ENCODE data around the gene CAP2.
"Not testable (repeated sequence)": the region's sequence is repeated elsewhere in the genome, so short reads cannot be mapped to it uniquely, and the experiment has no call there.

CAP2 gene

GRCh38 chr6:17431581-17431980 is 38.2 kb downstream of the CAP2 start:
- no peak for TF ChIP-seq Cebpa-rat (IDR thresholded peaks at IDR 0.05)
- Histone ChIP-seq H3K27ac (peak overlapping the region in 1 of 11 experiments; percentile 11; a peak in 1 of 22 replicates), H3K36me3 (peaks cover 4 to 60% (median 24%) of the 10 kb centered on the region in 11 experiments; a peak in 18 of 22 replicates)

GRCh38 chr6:17432356-17432755 is 39.0 kb downstream of the CAP2 start:
- Histone ChIP-seq H3K9me3 (replicated peaks in 1 of 11) (peaks cover 23 to 40% (median 35%) of the 10 kb centered on the region in 11 experiments), H3K4me2 (no peak overlapping the region)
- TF ChIP-seq Cebpa-rat (IDR thresholded peaks at IDR 0.05), result no peak

More at GRCh38 chr6:17431581-17431980, 38.2 kb downstream of the CAP2 start:
- Histone ChIP-seq H3K4me3 (no peak overlapping the region), H3K27me3 (no peaks in the 10 kb centered on the region), H3K9ac (no peak overlapping the region), H3K9me3 (replicated peaks in 1 of 11) (peaks cover 15 to 40% (median 32%) of the 10 kb centered on the region in 11 experiments), H4K20me1 (no peaks in the 10 kb centered on the region), H3K4me2 (no peak overlapping the region), H3K4me1 (peaks cover 0 to 11% (median 4%) of the 10 kb centered on the region in 10 experiments; a peak in 8 of 20 replicates)

GRCh38 chr6:17439243-17439993 is 46.0 kb downstream of the CAP2 start:
- no peak for TF ChIP-seq Cebpa-rat (IDR thresholded peaks at IDR 0.05)
- Histone ChIP-seq H3K4me3 (no peak overlapping the region), H3K9me3 (replicated peaks in 1 of 11) (peaks cover 31 to 64% (median 51%) of the 10 kb centered on the region in 11 experiments), H3K4me1 (0 out of 20 replicates have a peak, but pooled peaks cover 0 to 5% (median 0%) of the 10 kb centered on the region in 10 experiments), H3K27me3 (no peaks in the 10 kb centered on the region), H3K27ac (no peak overlapping the region), H3K36me3 (peaks cover 6 to 65% (median 20%) of the 10 kb centered on the region in 11 experiments; a peak in 16 of 22 replicates), H3K9ac (no peak overlapping the region), H3K4me2 (no peak overlapping the region), H4K20me1 (no peaks in the 10 kb centered on the region)

More at GRCh38 chr6:17432356-17432755, 39.0 kb downstream of the CAP2 start:
- peaks cover 6 to 60% (median 24%) of the 10 kb centered on the region in 11 experiments; a peak in 18 of 22 replicates for H3K36me3 ChIP-seq
- H3K4me1 ChIP-seq, result peaks cover 0 to 11% (median 4%) of the 10 kb centered on the region in 10 experiments; a peak in 8 of 20 replicates
- no peak overlapping the region for H3K4me3 ChIP-seq
- no peaks in the 10 kb centered on the region for H4K20me1 ChIP-seq
- no peaks in the 10 kb centered on the region for H3K27me3 ChIP-seq
- no peak overlapping the region for H3K9ac ChIP-seq
- H3K27ac ChIP-seq, result 0 out of 22 replicates have a peak overlapping the region, but pooled peaks of 1 of the 11 experiments have one; percentile 3

GRCh38 chr6:17440811-17441210 is 47.4 kb downstream of the CAP2 start:
- not testable (repeated sequence) for H3K27me3 ChIP-seq, H3K27ac ChIP-seq, H4K20me1 ChIP-seq, H3K4me2 ChIP-seq, H3K9ac ChIP-seq, H3K4me3 ChIP-seq
- Histone ChIP-seq H3K4me1 (peaks cover 0 to 11% (median 0%) of the 10 kb centered on the region in 10 experiments; a peak in 3 of 20 replicates), H3K9me3 (replicated peaks in 1 of 11) (peaks cover 29 to 62% (median 46%) of the 10 kb centered on the region in 11 experiments), H3K36me3 (peaks cover 6 to 71% (median 20%) of the 10 kb centered on the region in 11 experiments; a peak in 16 of 22 replicates)

- no peak overlapping the region for H3K4me3 ChIP-seq
- no peaks in the 10 kb centered on the region for H4K20me1 ChIP-seq
Observed at GRCh38 chr6:17442196-17442595, 48.8 kb downstream of the CAP2 start.

GRCh38 chr6:17446713-17447112 is 53.3 kb downstream of the CAP2 start:
- Histone ChIP-seq H3K9ac (peak overlapping the region in 8 of 11 experiments; percentile 21 to 55 (median 46); a peak in 13 of 22 replicates), H4K20me1 (no peaks in the 10 kb centered on the region), H3K4me1 (peaks cover 29 to 69% (median 52%) of the 10 kb centered on the region in 10 experiments), H3K4me3 (peak overlapping the region in 2 of 10 experiments; percentile 10 to 37; a peak in 2 of 20 replicates), H3K4me2 (peak overlapping the region; percentile 47 to 78 (median 63)), H3K27me3 (no peaks in the 10 kb centered on the region), H3K9me3 (replicated peaks in 1 of 11) (peaks cover 0 to 36% (median 20%) of the 10 kb centered on the region in 11 experiments; a peak in 13 of 22 replicates), H3K27ac (peak overlapping the region in 10 of 11 experiments; percentile 3 to 96 (median 80); a peak in 18 of 22 replicates), H3K36me3 (peaks cover 0 to 46% (median 4%) of the 10 kb centered on the region in 11 experiments; a peak in 9 of 22 replicates)
- TF ChIP-seq Cebpa-rat (IDR thresholded peaks at IDR 0.05), result no peak

More at GRCh38 chr6:17442196-17442595, 48.8 kb downstream of the CAP2 start:
- Histone ChIP-seq H3K4me2 (no peak overlapping the region), H3K9me3 (replicated peaks in 1 of 11) (peaks cover 15 to 48% (median 32%) of the 10 kb centered on the region in 11 experiments; a peak in 21 of 22 replicates), H3K27ac (no peak overlapping the region), H3K9ac (no peak overlapping the region), H3K36me3 (peaks cover 0 to 57% (median 10%) of the 10 kb centered on the region in 11 experiments; a peak in 9 of 22 replicates), H3K4me1 (peaks cover 9 to 25% (median 11%) of the 10 kb centered on the region in 10 experiments), H3K27me3 (no peaks in the 10 kb centered on the region)
- no peak for TF ChIP-seq Cebpa-rat (IDR thresholded peaks at IDR 0.05)

- Histone ChIP-seq H4K20me1 (no peaks in the 10 kb centered on the region), H3K9me3 (replicated peaks in 1 of 11) (peaks cover 4 to 40% (median 28%) of the 10 kb centered on the region in 11 experiments; a peak in 20 of 22 replicates), H3K36me3 (peaks cover 0 to 37% (median 7%) of the 10 kb centered on the region in 11 experiments; a peak in 9 of 22 replicates), H3K9ac (peak overlapping the region in 3 of 11 experiments; percentile 3 to 55 (median 47); a peak in 2 of 22 replicates), H3K4me1 (peaks cover 31 to 79% (median 66%) of the 10 kb centered on the region in 10 experiments), H3K4me2 (peak overlapping the region in 9 of 11 experiments; percentile 47 to 78 (median 64); a peak in 15 of 22 replicates), H3K27ac (peak overlapping the region in 9 of 11 experiments; percentile 64 to 96 (median 84); a peak in 14 of 22 replicates), H3K27me3 (no peaks in the 10 kb centered on the region), H3K4me3 (no peak overlapping the region)
- TF ChIP-seq Cebpa-rat (IDR thresholded peaks at IDR 0.05), result no peak
Observed at GRCh38 chr6:17448165-17448564, 54.8 kb downstream of the CAP2 start.

GRCh38 chr6:17450397-17450796 is 57.0 kb downstream of the CAP2 start:
- H3K36me3 ChIP-seq, result peaks cover 0 to 37% (median 22%) of the 10 kb centered on the region in 11 experiments; a peak in 12 of 22 replicates
- TF ChIP-seq Cebpa-rat (IDR thresholded peaks at IDR 0.05), result no peak
- H3K4me2 ChIP-seq, result peak overlapping the region; percentile 55 to 80 (median 72)

More at GRCh38 chr6:17450397-17450796, 57.0 kb downstream of the CAP2 start:
- Histone ChIP-seq H4K20me1 (no peaks in the 10 kb centered on the region), H3K4me1 (peaks cover 31 to 91% (median 71%) of the 10 kb centered on the region in 10 experiments), H3K27ac (peak overlapping the region in 10 of 11 experiments; percentile 8 to 96 (median 87); a peak in 18 of 22 replicates), H3K4me3 (peak overlapping the region in 4 of 10 experiments; percentile 18 to 41 (median 26); a peak in 6 of 20 replicates), H3K9me3 (replicated peaks in 1 of 11) (peaks cover 24 to 53% (median 44%) of the 10 kb centered on the region in 11 experiments), H3K27me3 (no peaks in the 10 kb centered on the region), H3K9ac (peak overlapping the region in 9 of 11 experiments; percentile 56 to 81 (median 73); a peak in 18 of 22 replicates)
